Endothelial cell of umbilical vein (primary cell): ENCODE results near the gene HSPBAP1. TPM values are rescaled to one million over a fixed set of nuclear protein-coding genes. Genes with fewer than 3 reads are reported as not detected.

Experiments used
- BruUV-seq: library from RNA; stranded (reverse); fragments of 400-500 nt; replicated peaks from 2 replicates; lab custom pipeline; 2021; lab: Mats Ljungman, UMichigan
- CTCF ChIA-PET: fragments of 300-600, 350-600 bp; sonication (Branson Sonifier 250); formaldehyde crosslinking; loops from one replicate; lab custom pipeline; 2021; ENCODE audit warnings: antibody characterized with exemption, inconsistent platforms; lab: Charles Lee
- POLR2A ChIA-PET: fragments of 300-600, 350-600 bp; sonication (Branson Sonifier 250); formaldehyde crosslinking; loops from one replicate; lab custom pipeline; 2021; ENCODE audit warnings: antibody characterized with exemption, inconsistent platforms; lab: Charles Lee
- DNase-seq: peaks from one replicate; pipeline ENCODE4 v3.0.0-alpha.2; 2011; ENCODE audit warnings: low read depth, low spot score
- FAIRE-seq: peaks from 2 replicates; lab custom pipeline; 2011; peaks lifted over from hg19 to GRCh38; lab: Jason Lieb, UNC
- H2AFZ ChIP-seq: 2 replicates; pipeline ENCODE4 v1.6.0; 2012; ENCODE audit warnings: low read depth, low read length, control low read depth, inconsistent platforms
- H3K27ac ChIP-seq: 2 replicates; pipeline ENCODE4 v1.5.1; 2011; ENCODE audit warnings: low read depth, mild to moderate bottlenecking, control low read depth, low read length, moderate library complexity; ENCODE audit not compliant: insufficient read depth
- H3K27me3 ChIP-seq, 2 experiments: 2 replicates each; pipeline versions ENCODE4 v1.6.0 to v1.6.1; 2011; ENCODE audit warnings: low read length in 2 of 2, mixed read lengths in 1 of 2; ENCODE audit not compliant: control insufficient read depth in 2 of 2, insufficient read depth in 2 of 2
- H3K36me3 ChIP-seq, 2 experiments: 2 replicates in 1 of 2; 3 replicates in 1 of 2; pipeline ENCODE4 v1.5.1; 2011; ENCODE audit warnings: low read length in 2 of 2, mild to moderate bottlenecking in 1 of 2, moderate library complexity in 1 of 2; ENCODE audit not compliant: control insufficient read depth in 2 of 2, insufficient read depth in 2 of 2; ENCODE audit errors: extremely low read depth in 1 of 2
- H3K4me1 ChIP-seq: 3 replicates; pipeline ENCODE4 v1.5.1; 2011; ENCODE audit warnings: mild to moderate bottlenecking, low read length; ENCODE audit not compliant: control insufficient read depth, insufficient read depth; ENCODE audit errors: extremely low read depth
- H3K4me2 ChIP-seq: 2 replicates; pipeline ENCODE4 v1.6.1; 2011; ENCODE audit warnings: low read length, control low read depth, mixed read lengths; ENCODE audit not compliant: insufficient read depth
- H3K4me3 ChIP-seq, 3 experiments: fragments of 200-600 bp in 1 of 3; sonication (generic), shearing (Covaris generic) in 1 of 3; replicated peaks in 1 of 3; 2 replicates each; pipeline ENCODE4 v1.5.1; 2011 to 2016; ENCODE audit warnings: control low read depth in 3 of 3, low read length in 3 of 3, mild to moderate bottlenecking in 2 of 3, inconsistent platforms in 1 of 3, low read depth in 1 of 3, moderate library complexity in 1 of 3; ENCODE audit not compliant: insufficient read depth in 1 of 3
- H3K79me2 ChIP-seq: 2 replicates; pipeline ENCODE4 v1.6.0; 2012; ENCODE audit warnings: low read length, inconsistent platforms; ENCODE audit not compliant: control insufficient read depth, insufficient read depth
- H3K9ac ChIP-seq: replicated peaks from 2 replicates; pipeline ENCODE3; 2011; ENCODE audit warnings: low read length, control low read depth; ENCODE audit not compliant: insufficient read depth; ENCODE audit errors: extremely low read depth
- H3K9me1 ChIP-seq: replicated peaks from 3 replicates; pipeline ENCODE4 v1.6.0; 2011; ENCODE audit warnings: mild to moderate bottlenecking, low read length; ENCODE audit not compliant: control insufficient read depth, insufficient read depth; ENCODE audit errors: extremely low read depth
- H3K9me3 ChIP-seq: replicated peaks from 2 replicates; pipeline ENCODE4 v1.5.1; 2012; ENCODE audit warnings: low read length, inconsistent platforms; ENCODE audit not compliant: control insufficient read depth, insufficient read depth
- H4K20me1 ChIP-seq: replicated peaks from 2 replicates; pipeline ENCODE3; 2011; ENCODE audit warnings: mild to moderate bottlenecking, low read length; ENCODE audit not compliant: control insufficient read depth, insufficient read depth; ENCODE audit errors: extremely low read depth
- EZH2 ChIP-seq: IDR thresholded peaks from 2 replicates; pipeline ENCODE4 v1.6.1; 2012; ENCODE audit warnings: borderline replicate concordance, low read depth, mild to moderate bottlenecking, moderate library complexity, low read length, inconsistent platforms; ENCODE audit not compliant: severe bottlenecking
- FOS ChIP-seq: IDR thresholded peaks from 2 replicates; pipeline ENCODE4 v1.6.1; 2011; ENCODE audit warnings: mild to moderate bottlenecking, low read length, moderate library complexity, borderline replicate concordance; ENCODE audit not compliant: insufficient read depth
- GATA2 ChIP-seq: IDR thresholded peaks from 2 replicates; pipeline ENCODE4 v1.7.0; 2011; ENCODE audit warnings: low read depth, mild to moderate bottlenecking, moderate library complexity, mixed read lengths, low read length; ENCODE audit not compliant: insufficient read length, insufficient read depth
- MYC ChIP-seq: IDR thresholded peaks from one replicate; pipeline ENCODE4 v1.6.1; 2011; ENCODE audit warnings: mild to moderate bottlenecking, low read depth, low read length
- dilution Hi-C: fragments of 300-500 bp; cut with MboI; formaldehyde crosslinking; loops from one replicate; pipeline ENCODE4 v1.15.0; 2019; ENCODE audit warnings: low sequenced_read_pairs; ENCODE audit not compliant: extremely low pct_ligation_motif_present
- intact Hi-C: fragments of 100-400 bp; cut with micrococcal nuclease; formaldehyde crosslinking; loops from one replicate; pipeline ENCODE4 v1.10.0; 2022
- polyA plus RNA-seq, 4 experiments: library from polyadenylated mRNA; depleted of rRNA in 3 of 4; stranded (reverse) in 3 of 4; unstranded in 1 of 4; fragments of >200 nt; gene quantifications; 2 replicates each; pipeline versions ENCODE4 v1.2.1 to v1.2.3, GENCODE V29; 2011 to 2012; ENCODE audit warnings: missing spikeins in 1 of 4
- total RNA-seq: library from RNA; stranded (reverse); gene quantifications from 2 replicates; pipeline ENCODE4 v1.2.3, GENCODE V29; 2021
- TF ChIP-seq, protein P1 (sequence below): IDR thresholded peaks from 2 replicates; pipeline ENCODE4 v1.6.1; 2011; ENCODE audit not compliant: insufficient read depth, insufficient read length

The HSPBAP1 gene
- total and polyA plus RNA-seq, 2 donors (not counting 3 experiments of a cell fraction or from before 2014, with no cell fraction given), result 5.3 to 10.6 TPM

DNA sequence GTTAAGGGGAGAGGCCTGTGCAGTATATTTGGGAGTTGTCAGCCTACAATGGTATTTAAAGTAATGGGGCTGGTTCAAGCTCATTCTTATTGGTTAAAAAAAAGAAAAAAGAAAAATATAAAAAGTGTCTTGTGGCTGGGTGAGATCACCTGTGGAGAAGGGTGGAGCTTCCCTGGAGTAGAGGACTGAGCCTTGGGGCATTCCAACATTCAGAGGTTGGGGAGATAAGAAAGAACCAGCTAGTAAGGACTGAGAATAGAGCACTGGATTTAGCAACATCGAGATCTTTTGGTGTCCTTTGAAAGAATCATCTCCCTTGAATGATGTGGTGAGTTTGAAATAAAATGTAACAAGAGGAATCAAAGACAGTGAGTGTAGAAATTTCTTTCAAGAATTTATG lies 6.4 kb upstream of the HSPBAP1 start:
- Histone ChIP-seq H3K9ac (no peak overlapping the region), H3K9me1 (no peaks in the 10 kb centered on the region), H3K4me2 (no peak overlapping the region), H3K36me3 (no peaks in the 10 kb centered on the region), H3K9me3 (no peaks in the 10 kb centered on the region), H3K79me2 (no peaks in the 10 kb centered on the region), H3K27me3 (no peaks in the 10 kb centered on the region), H3K4me3 (no peak overlapping the region), H3K4me1 (peaks cover 7% of the 10 kb centered on the region), H4K20me1 (no peaks in the 10 kb centered on the region), H2AFZ (no peak overlapping the region), H3K27ac (no peak overlapping the region)
- dilution Hi-C loops (no loop called here), intact Hi-C loops (no loop called here)
- BruUV-seq, result no TSS peak
- POLR2A ChIA-PET, result no interaction called here
- no peak for DNase-seq
- CTCF ChIA-PET, result no interaction called here
- FAIRE-seq, result no peak
- TF ChIP-seq EZH2 (no peak), GATA2 (no peak), FOS (no peak), MYC (no peak)
- TF ChIP-seq, protein P1, sequence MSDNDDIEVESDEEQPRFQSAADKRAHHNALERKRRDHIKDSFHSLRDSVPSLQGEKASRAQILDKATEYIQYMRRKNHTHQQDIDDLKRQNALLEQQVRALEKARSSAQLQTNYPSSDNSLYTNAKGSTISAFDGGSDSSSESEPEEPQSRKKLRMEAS, result no peak

DNA sequence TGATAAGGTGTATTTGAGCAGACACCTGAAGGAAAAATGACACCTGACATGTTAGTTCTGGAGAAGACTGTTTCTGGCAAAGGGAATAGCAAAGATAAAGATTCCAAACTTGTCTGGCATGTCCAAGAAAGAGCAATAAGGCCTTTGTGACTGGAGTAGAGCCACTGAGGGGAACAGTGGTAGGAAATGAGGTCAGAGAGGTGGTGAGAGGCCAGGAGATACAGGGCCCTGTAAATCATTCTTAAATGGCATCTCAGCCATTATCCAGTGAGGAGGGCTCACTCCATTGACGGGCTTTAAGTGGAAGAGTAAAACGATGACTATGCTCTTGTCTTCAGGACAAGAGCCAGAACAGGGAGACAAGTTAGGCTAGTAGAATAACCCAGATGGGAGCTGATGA lies 5.7 kb upstream of the HSPBAP1 start:
- no TSS peak for BruUV-seq
- H3K4me2 ChIP-seq, result no peak overlapping the region
- H4K20me1 ChIP-seq, result no peaks in the 10 kb centered on the region
- H3K4me1 ChIP-seq, result peaks cover 11% of the 10 kb centered on the region
- dilution Hi-C loops (no loop called here), intact Hi-C loops (loop anchor here (10.0 kb wide), 1 partner anchor 285 kb away; no protein-coding TSS in a partner anchor)
- CTCF ChIA-PET, result no interaction called here
- no peaks in the 10 kb centered on the region for H3K9me1 ChIP-seq
- H3K9me3 ChIP-seq, result no peaks in the 10 kb centered on the region
- no peak overlapping the region for H2AFZ ChIP-seq
- FAIRE-seq (no peak), DNase-seq (no peak)
- POLR2A ChIA-PET, result no interaction called here
- no peak overlapping the region for H3K9ac ChIP-seq
- no peaks in the 10 kb centered on the region for H3K36me3 ChIP-seq
- H3K27me3 ChIP-seq, result no peaks in the 10 kb centered on the region
- no peak for TF ChIP-seq EZH2
- H3K79me2 ChIP-seq, result no peaks in the 10 kb centered on the region
- no peak overlapping the region for H3K27ac ChIP-seq
- H3K4me3 ChIP-seq, result no peak overlapping the region
